RWPE1 (cell line): ENCODE measurements around the gene CCDC7.
"Not testable (repeated sequence)": the region's sequence is repeated elsewhere in the genome, so short reads cannot be mapped to it uniquely, and the experiment has no call there.

Experiments
- CTCF ChIA-PET: fragments of 350-600 bp; sonication (Branson Sonifier 250); formaldehyde crosslinking; extraction: SDS; loops from one replicate; lab custom pipeline; 2021; lab: Yijun Ruan, JAX
- POLR2A ChIA-PET: fragments of 400-600 bp; formaldehyde crosslinking; extraction: SDS; loops from one replicate; lab custom pipeline; 2020; ENCODE audit warnings: antibody characterized with exemption; ENCODE audit not compliant: low non-redundant PET; lab: Yijun Ruan, JAX
- DNase-seq: peaks from one replicate; pipeline ENCODE4 v3.0.0; 2012; ENCODE audit warnings: low spot score
- H3K27ac ChIP-seq: fragments of 450-650 bp; 2 replicates; pipeline ENCODE4 v1.5.1; 2017
- CTCF ChIP-seq: fragments of 450-650 bp; conservative IDR thresholded peaks from 2 replicates; pipeline ENCODE4 v1.5.1; 2017; ENCODE audit warnings: low read depth, mild to moderate bottlenecking

Gene CCDC7

GRCh38 chr10:32471232-32471631 lies 25.3 kb downstream of the CCDC7 start:
- TF ChIP-seq CTCF = no peak
- ChIA-PET POLR2A (no interaction called here), CTCF (no interaction called here)
- no peak overlapping the region for H3K27ac ChIP-seq
- no peak for DNase-seq

DNA sequence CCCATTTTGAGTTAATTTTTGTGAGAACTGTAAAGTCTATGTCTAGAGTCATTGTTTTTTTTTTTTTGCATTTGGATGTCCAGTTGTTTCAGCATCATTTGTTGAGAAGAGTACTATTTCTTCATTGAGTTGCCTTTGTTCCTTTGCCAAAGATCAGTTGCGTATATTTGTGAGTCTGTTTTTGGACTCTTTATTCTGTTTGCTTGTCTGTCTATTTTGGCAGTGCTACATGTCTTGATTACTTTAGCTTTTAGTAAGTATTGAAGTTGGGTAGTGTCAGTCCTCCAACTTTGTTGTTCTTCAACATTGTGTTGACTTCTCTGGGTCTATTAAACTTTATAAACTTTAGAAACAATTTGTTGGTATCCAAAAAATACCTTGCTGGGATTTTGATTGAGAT lies 31.6 kb downstream of the CCDC7 start:
- DNase-seq = no peak
- H3K27ac ChIP-seq = no peak overlapping the region
- TF ChIP-seq CTCF = no peak
- POLR2A ChIA-PET = no interaction called here
- CTCF ChIA-PET = no interaction called here

DNA sequence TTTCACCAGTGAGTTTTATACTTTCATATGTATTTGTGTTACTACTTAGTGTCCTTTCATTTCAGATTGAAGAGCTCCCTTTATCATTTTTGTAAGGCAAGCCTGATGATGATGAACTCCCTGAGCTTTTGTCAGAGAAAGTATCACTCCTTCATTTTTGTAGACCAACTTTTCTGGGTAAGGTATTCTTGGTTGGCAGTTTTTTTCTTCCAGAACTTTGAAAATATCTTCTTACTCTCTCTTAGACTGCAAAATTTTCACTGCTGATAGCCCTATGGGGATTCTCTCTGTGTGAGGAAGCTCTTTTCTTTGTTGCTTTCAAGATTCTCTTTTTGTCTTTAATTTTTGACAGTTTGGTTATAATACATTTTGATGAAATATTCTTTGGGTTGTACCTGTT lies 35.7 kb downstream of the CCDC7 start:
- no peak overlapping the region for H3K27ac ChIP-seq
- no peak for TF ChIP-seq CTCF
- ChIA-PET CTCF (interaction anchor here (0.6 kb wide), 1 partner anchor 213 kb away, joined by 4 read pairs; no protein-coding TSS in a partner anchor), POLR2A (no interaction called here)
- no peak for DNase-seq

DNA sequence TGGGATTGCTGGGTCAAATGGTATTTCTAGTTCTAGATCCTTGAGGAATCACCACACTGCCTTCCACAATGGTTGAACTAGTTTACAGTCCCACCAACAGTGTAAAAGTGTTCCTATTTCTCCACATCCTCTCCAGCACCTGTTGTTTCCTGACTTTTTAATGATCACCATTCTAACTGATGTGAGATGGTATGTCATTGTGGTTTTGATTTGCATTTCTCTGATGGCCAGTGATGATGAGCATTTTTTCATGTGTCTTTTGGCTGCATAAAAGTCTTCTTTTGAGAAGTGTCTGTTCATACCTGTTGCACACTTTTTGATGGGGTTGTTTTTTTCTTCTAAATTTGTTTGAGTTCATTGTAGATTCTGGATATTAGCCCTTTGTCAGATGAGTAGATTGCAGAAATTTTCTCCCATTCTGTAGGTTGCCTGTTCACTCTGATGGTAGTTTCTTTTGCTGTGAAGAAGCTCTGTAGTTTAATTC lies 37.1 kb downstream of the CCDC7 start:
- H3K27ac ChIP-seq, CTCF ChIA-PET, DNase-seq, POLR2A ChIA-PET: not testable (repeated sequence)

- H3K27ac ChIP-seq, POLR2A ChIA-PET, CTCF ChIA-PET, DNase-seq: not testable (repeated sequence)
These were observed 42.1 kb downstream of the CCDC7 start for GRCh38 chr10:32488038-32488437.

DNA sequence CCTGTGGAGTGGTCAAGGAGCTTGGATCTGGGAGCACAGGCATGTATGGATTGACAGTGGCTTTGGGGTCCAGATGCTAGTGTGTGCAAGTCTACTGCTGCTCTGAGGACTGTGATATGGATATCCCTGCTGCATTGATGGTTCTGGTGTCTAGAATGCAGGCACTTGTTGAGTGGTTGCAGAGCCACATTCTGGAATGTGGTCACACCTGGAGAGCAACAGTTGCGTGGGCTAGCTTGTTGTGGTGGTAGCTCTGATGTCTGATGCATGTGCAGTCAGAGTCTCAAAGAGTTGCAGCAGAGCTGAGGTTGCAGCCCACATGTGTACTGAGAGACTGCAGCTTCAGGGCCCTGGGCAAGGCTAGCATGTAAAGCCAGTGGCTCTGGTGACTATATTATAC lies 43.2 kb downstream of the CCDC7 start:
- ChIA-PET CTCF (interaction anchor here (0.8 kb wide), 1 partner anchor 38 kb away, joined by 5 read pairs; no protein-coding TSS in a partner anchor), POLR2A (no interaction called here)
- no peak for DNase-seq
- no peak for TF ChIP-seq CTCF
- no peak overlapping the region for H3K27ac ChIP-seq

- no peak for DNase-seq
- CTCF ChIA-PET = no interaction called here
- POLR2A ChIA-PET = no interaction called here
- TF ChIP-seq CTCF = no peak
- no peak overlapping the region for H3K27ac ChIP-seq
These were observed 44.0 kb downstream of the CCDC7 start for GRCh38 chr10:32489901-32490300.

DNA sequence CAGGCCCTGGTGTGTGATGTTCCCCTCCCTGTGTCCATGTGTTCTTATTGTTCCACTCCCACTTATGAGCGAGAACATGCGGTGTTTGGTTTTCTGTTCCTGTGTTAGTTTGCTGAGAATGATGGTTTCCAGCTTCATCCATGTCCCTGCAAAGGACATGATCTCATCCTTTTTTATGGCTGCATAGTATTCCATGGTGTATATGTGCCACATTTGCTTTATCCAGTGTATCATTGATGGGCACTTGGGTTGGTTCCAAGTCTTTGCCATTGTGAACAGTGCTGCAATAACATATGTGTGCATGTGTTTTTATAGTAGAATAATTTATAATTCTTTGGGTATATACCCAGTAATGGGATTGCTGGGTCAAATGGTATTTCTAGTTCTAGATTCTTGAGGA lies 48.6 kb downstream of the CCDC7 start:
- DNase-seq, CTCF ChIA-PET, POLR2A ChIA-PET: not testable (repeated sequence)

GRCh38 chr10:32500136-32500535 lies 54.2 kb downstream of the CCDC7 start:
- H3K27ac ChIP-seq, DNase-seq, CTCF ChIA-PET, POLR2A ChIA-PET: not testable (repeated sequence)

More for the DNA sequence above, 48.6 kb downstream of the CCDC7 start:
- H3K27ac ChIP-seq = not testable (repeated sequence)
